HG02678 (cell line): ENCODE measurements around the gene FIG4.
A peak's percentile ranks its signal among the peaks of the same experiment; 100 is the strongest.
"Not testable (repeated sequence)": the region's sequence is repeated elsewhere in the genome, so short reads cannot be mapped to it uniquely, and the experiment has no call there.

Source experiments
- ATAC-seq: cut with Tn5 transposase; IDR thresholded peaks from one replicate; pipeline ENCODE4 v1.9.1; 2021; ENCODE audit warnings: mild to moderate bottlenecking, moderate library complexity; ENCODE audit not compliant: unreplicated experiment

The FIG4 gene

GRCh38 chr6:109793792-109794191, 102.7 kb downstream of the FIG4 start:
- no peak for ATAC-seq

DNA sequence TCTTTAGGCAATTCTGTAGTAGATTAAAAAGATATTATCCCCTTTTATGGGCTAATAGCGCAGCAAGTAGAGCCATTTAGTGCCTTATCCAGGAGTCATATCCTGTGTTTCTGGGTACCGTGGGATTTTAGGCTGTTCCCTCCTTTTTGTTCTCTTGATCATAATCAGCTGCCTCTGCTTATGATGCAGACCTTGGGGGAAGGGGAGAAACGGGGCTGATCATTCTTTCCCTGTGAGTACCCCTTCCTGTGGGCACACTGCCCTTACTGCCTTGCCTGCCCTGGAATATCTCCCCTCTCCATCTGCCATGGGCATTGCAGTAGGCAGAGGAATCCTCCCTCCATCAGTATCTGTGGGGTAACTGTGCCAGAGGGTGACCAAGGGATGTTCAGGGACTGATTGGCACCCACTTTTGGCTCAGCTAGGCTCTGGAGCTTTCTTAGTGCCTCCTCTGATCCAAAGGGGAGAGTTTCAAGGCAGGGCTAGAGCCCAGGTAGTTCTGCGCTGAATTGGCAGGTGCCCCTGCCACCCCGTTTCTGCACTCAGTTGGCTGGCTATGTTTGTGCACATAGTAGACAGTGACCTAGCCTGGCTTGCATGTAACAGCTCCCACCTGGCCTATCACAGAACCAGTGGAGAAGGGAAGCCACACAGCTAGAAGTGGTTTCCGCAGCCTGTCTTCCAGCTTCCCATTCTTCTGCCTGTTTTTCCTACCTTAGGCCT, 103.3 kb downstream of the FIG4 start:
- no peak for ATAC-seq

- ATAC-seq, result no peak
Observed at GRCh38 chr6:109795994-109796555, 105.0 kb downstream of the FIG4 start.

GRCh38 chr6:109799129-109799528, 108.0 kb downstream of the FIG4 start:
- no peak for ATAC-seq

GRCh38 chr6:109799664-109800063, 108.6 kb downstream of the FIG4 start:
- ATAC-seq, result no peak

DNA sequence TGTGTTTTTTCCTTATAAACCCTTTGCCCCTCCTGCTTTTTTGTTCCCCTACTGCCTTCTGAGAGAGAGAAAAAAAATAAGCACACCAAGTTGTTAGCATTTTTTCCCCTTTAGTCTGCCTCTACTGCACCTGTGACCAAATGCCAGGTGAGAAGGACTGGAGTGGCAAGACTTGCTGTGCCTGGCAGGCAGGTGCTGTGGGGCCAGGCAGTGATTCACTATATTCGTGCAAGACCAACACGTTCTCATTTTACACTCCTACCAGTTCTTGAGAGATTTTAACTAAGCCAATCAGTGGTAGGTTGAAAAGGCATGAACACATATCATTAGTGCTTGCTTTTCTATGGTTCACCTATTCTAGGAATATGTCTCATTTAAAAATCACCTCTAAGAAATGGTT, 109.7 kb downstream of the FIG4 start:
- ATAC-seq, result no peak

GRCh38 chr6:109801794-109802193, 110.7 kb downstream of the FIG4 start:
- no peak for ATAC-seq

- ATAC-seq, result no peak
Observed at GRCh38 chr6:109804020-109804419, 112.9 kb downstream of the FIG4 start.

DNA sequence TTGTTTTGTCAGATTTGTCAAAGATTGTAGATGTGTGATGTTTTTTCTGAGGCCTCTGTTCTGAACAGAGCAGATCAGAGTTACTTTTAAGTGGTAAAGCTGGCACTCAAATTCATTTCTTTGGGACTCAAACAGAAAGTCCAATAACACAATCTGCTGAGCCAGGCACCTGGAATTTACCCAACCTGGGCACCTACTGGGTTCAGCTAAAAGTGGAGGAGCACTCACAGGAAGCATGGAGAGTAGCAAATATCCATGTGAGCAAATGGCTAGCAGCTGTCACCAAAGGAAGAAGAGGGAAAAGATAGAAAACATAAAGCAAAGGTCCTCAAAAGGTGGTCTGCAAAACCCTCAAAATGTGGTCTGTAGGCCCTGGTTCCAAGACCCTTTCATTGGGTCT, 116.8 kb downstream of the FIG4 start:
- ATAC-seq, result no peak

- no peak for ATAC-seq
Observed at GRCh38 chr6:109808837-109809236, 117.7 kb downstream of the FIG4 start.

DNA sequence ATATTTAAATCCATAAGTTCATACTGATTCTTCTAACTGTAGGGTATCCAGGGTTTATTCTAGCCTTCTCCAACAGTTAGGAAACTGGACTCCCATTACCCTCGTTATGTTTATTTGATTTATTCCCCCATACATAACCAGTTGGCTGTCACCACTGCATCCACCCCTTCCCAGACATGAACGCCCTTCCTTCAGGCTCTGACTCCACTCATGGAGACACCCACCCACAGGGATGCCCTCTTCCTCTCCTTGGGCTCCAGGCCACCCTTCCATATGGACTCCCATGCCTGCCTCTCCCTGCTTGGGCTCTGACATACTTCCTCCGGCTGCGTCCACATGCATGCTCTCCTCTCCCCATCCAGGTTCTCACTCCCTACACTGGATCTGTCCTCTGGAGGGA, 124.0 kb downstream of the FIG4 start:
- ATAC-seq, result no peak

DNA sequence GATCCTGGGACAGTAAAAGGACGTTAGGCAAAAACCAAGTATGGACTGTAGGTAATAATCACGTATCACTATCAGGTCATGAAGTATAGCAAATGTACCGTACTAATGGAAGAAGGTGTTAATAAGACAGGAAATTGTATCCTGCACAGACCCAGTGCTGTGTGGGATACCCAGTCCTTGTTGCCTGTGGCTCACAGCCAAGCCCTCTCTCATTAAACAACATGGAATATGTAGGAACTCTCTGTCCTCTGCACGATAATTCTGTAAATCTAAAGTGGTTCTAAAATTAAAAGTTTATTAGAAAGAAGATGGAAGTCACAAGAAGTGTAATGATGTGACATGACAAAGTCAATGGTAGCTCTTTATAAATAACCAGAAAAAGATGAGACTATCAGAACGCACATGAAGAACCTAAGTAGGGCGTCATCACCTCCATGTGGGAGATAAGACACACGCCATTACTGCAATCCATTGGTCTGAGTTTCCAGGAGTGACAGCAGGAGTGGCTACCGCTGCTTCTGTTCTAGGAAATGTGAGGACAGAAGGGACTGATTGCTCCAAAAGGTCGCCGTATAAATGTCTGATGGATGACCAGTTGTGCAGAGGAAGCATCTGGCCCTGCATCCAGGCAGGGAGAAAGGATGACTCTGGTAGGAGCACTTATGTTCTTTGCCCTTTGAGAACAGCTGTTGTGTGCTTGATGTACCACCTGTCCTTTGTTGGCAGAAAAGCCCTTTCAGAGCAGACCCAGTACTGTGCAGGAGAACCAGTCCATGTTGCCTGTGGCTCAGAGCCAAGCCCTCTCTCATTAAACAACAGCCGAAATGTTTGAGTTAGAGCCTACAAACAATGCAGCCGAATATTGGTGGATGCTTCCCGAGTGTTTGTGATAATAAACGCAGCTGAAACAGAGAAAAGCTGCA, 125.6 kb downstream of the FIG4 start:
- no peak for ATAC-seq

DNA sequence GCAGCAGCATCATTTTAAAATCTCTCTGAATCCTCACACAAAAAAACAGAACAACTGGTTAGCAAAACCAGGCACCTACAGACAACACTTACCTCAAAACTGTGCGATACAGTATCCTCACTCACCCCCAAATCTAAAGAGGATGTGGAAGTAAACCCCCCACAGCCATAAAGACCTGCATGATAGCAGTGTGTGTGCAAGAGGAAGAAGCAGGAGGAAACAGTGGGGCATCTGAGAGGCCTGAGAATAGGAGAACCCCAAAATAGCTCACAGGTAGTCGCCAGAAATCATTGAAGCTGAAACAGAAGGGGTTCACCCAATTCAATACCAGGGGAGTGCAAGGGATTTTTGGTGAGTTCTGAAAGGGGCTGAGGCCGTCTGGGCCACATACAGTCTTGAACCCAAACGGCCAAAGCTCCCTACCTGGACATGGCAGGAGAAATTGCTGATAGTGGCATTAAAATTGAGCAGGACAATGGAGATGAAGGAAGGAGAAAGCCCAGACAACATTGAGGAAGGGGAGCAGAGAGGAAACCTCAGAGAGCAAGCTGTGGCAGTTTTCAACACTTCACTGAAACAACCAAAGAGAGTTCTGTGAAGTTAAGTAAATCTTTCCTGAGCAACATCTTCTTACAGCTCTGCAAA, 129.7 kb downstream of the FIG4 start:
- peak; percentile 74 for ATAC-seq

GRCh38 chr6:109821428-109821827, 130.3 kb downstream of the FIG4 start:
- no peak for ATAC-seq

DNA sequence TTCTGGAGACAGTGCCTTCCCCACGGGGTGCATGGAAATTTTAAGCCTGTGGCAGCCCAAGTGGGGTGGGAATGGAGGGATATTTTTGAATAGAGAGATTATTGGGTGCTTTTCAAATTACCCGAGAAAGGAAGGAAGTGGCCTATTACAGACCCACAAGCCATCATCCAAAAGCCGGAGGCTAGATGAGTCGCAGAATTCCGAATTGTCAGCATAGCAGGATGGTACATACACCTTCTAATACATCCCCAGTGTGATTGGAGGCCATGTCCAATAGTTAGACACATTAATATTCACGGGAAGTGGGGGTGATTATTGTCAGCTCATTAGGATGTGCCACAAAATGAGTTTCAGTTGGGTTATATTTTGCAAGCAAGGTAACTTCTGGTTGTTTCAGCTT, 133.0 kb downstream of the FIG4 start:
- no peak for ATAC-seq

DNA sequence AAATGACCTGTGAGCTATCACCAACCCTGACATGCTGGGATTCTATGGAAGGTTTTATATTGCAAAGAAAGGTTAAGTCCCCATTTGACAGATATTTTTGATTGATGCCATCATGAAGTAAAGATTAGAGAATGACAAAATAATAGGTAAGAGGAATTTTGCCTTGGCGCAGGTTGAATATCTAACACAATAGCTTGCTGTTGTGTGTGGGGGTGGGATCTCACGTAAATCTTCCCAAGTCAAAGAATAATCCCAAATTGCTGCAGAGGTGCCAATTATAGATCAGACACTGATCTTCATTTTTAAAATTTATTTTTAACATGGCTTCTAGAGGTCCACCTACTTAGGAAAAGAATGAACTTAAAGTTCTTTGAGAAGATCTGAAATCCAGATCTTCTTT, 135.5 kb downstream of the FIG4 start:
- ATAC-seq, result no peak

DNA sequence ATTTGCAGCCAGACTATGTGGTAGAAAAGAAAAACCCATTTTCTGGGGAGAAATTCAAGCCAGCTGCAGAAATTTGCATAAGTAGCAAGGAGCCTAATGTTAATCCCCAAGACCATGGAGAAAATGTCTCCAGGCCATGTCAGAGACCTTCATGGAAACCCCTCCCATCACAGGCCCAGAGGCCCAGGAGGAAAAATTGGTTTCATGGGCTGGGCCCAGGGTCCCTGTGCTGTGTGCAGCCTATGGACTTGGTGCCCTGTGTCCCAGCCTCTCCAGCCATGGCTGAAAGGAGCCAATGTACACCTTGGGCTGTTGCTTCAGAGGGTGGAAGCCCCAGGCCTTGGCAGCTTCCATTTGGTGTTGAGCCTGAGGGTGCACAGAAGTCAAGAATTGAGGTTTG, 140.3 kb downstream of the FIG4 start:
- ATAC-seq, result not testable (repeated sequence)

- ATAC-seq, result no peak
Observed at GRCh38 chr6:109834131-109834530, 143.0 kb downstream of the FIG4 start.

- no peak for ATAC-seq
Observed at GRCh38 chr6:109834595-109835437, 143.7 kb downstream of the FIG4 start.

- no peak for ATAC-seq
Observed at GRCh38 chr6:109840034-109840433, 148.9 kb downstream of the FIG4 start.
